Suprapubic skin (tissue), 4 donors: ENCODE data around the gene SH3TC1. TPM values are rescaled to one million over a fixed set of nuclear protein-coding genes. Genes with fewer than 3 reads are reported as not detected.

Experiments
- DNase-seq, 2 donors: peaks; one replicate each; pipeline ENCODE4 v3.0.0-alpha.2; 2019; ENCODE audit warnings: low spot score in 2 of 2
- H3K27ac ChIP-seq: fragments of 200-600 bp; sonication (generic); one replicate; pipeline ENCODE4 v1.5.1; 2019
- H3K27me3 ChIP-seq: fragments of 200-600 bp; sonication (generic); one replicate; pipeline ENCODE4 v1.5.1; 2019
- H3K36me3 ChIP-seq: fragments of 200-600 bp; sonication (generic); one replicate; pipeline ENCODE4 v1.5.1; 2019
- H3K4me1 ChIP-seq: fragments of 200-600 bp; sonication (generic); one replicate; pipeline ENCODE4 v1.5.1; 2019
- H3K4me3 ChIP-seq: fragments of 200-600 bp; sonication (generic); one replicate; pipeline ENCODE4 v1.5.1; 2019; ENCODE audit warnings: mild to moderate bottlenecking
- H3K9me3 ChIP-seq: fragments of 200-600 bp; sonication (generic); one replicate; pipeline ENCODE4 v1.5.1; 2019
- EP300 ChIP-seq: sonication (generic); formaldehyde crosslinking; IDR thresholded peaks from one replicate; pipeline ENCODE4 v1.6.1; 2017; ENCODE audit warnings: antibody characterized with exemption
- POLR2A ChIP-seq, 2 donors: fragments of 450-650 bp; IDR thresholded peaks; one replicate each; pipeline ENCODE4 v1.6.1; 2017; ENCODE audit warnings: antibody characterized with exemption in 2 of 2, mild to moderate bottlenecking in 2 of 2, moderate library complexity in 2 of 2
- POLR2AphosphoS5 ChIP-seq, 3 donors: sonication (generic); formaldehyde crosslinking; IDR thresholded peaks; one replicate each; pipeline ENCODE4 v1.6.1; 2017; ENCODE audit warnings: antibody characterized with exemption in 3 of 3
- WGBS: methylation state at CpG from one replicate; pipeline ENCODE4 v1.1.5; 2018; 5-methylcytosine and 5-hydroxymethylcytosine counted together
- total RNA-seq, 4 donors: library from RNA; depleted of rRNA; stranded (reverse); fragments of >200 nt; gene quantifications; one replicate each; pipeline ENCODE4 v1.1.0, GENCODE V29; 2016
- TF ChIP-seq, protein P1 (sequence below), 2 donors: fragments of 200-600 bp in 1 of 2; fragments of 450-650 bp in 1 of 2; sonication (generic) in 1 of 2; IDR thresholded peaks; one replicate each; pipeline ENCODE4 v1.5.1; 2016 to 2019; ENCODE audit warnings: antibody characterized with exemption in 2 of 2, mild to moderate bottlenecking in 1 of 2, moderate library complexity in 1 of 2

Gene SH3TC1
- total RNA-seq, 4 donors from 2014 or later = 6.3 to 15.1 (median 9.9) TPM

- WGBS = 57% methylated on average over 16 of the region's 26 CpGs
- Histone ChIP-seq H3K27me3 (no peaks in the 10 kb centered on the region), H3K27ac (peak overlapping the region; percentile 41), H3K4me1 (peaks cover 27% of the 10 kb centered on the region), H3K36me3 (peaks cover 5% of the 10 kb centered on the region), H3K9me3 (no peaks in the 10 kb centered on the region), H3K4me3 (no peak overlapping the region)
- TF ChIP-seq POLR2A (IDR thresholded peaks at IDR 0.05) (no peak), EP300 (no peak), POLR2AphosphoS5 (IDR thresholded peaks at IDR 0.05) (no peak)
- TF ChIP-seq, protein P1, sequence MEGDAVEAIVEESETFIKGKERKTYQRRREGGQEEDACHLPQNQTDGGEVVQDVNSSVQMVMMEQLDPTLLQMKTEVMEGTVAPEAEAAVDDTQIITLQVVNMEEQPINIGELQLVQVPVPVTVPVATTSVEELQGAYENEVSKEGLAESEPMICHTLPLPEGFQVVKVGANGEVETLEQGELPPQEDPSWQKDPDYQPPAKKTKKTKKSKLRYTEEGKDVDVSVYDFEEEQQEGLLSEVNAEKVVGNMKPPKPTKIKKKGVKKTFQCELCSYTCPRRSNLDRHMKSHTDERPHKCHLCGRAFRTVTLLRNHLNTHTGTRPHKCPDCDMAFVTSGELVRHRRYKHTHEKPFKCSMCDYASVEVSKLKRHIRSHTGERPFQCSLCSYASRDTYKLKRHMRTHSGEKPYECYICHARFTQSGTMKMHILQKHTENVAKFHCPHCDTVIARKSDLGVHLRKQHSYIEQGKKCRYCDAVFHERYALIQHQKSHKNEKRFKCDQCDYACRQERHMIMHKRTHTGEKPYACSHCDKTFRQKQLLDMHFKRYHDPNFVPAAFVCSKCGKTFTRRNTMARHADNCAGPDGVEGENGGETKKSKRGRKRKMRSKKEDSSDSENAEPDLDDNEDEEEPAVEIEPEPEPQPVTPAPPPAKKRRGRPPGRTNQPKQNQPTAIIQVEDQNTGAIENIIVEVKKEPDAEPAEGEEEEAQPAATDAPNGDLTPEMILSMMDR (IDR thresholded peaks at IDR 0.05) = no peak
- no peak for DNase-seq
Observed at GRCh38 chr4:8205749-8206611, 6.9 kb downstream of the SH3TC1 start.

- Histone ChIP-seq H3K27ac (no peak overlapping the region), H3K27me3 (no peaks in the 10 kb centered on the region), H3K9me3 (no peaks in the 10 kb centered on the region), H3K4me3 (no peak overlapping the region), H3K36me3 (peaks cover 5% of the 10 kb centered on the region), H3K4me1 (peaks cover 16% of the 10 kb centered on the region)
- TF ChIP-seq, protein P1 (IDR thresholded peaks at IDR 0.05) = no peak
- TF ChIP-seq POLR2AphosphoS5 (IDR thresholded peaks at IDR 0.05) (no peak), EP300 (no peak), POLR2A (IDR thresholded peaks at IDR 0.05) (no peak)
- DNase-seq = no peak
- 83% methylated on average over 6 of the region's 6 CpGs for WGBS
Observed at GRCh38 chr4:8207314-8207713, 8.2 kb downstream of the SH3TC1 start.

DNA sequence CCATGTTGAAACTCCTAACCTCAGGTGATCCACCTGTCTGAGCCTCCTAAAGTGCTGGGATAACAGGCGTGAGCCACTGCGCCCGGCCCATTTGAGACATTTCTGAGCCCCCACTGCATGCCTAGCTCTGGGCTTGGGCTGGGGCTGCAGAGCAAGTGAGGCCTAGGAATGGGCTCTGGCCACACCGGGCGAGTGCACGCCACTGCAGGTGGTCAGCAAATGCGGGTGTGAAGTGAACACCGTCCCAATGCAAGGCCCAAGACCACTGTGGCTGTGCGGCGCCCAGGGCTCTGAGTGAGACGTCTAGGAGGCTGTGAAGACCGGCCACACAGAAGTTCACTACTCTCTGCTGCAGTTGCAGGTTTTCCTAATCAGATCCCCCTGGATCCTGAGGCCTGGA lies 9.5 kb downstream of the SH3TC1 start:
- Histone ChIP-seq H3K4me3 (no peak overlapping the region), H3K27me3 (no peaks in the 10 kb centered on the region), H3K9me3 (no peaks in the 10 kb centered on the region), H3K27ac (no peak overlapping the region), H3K36me3 (peaks cover 5% of the 10 kb centered on the region), H3K4me1 (peaks cover 12% of the 10 kb centered on the region)
- DNase-seq = no peak
- TF ChIP-seq EP300 (no peak), POLR2AphosphoS5 (IDR thresholded peaks at IDR 0.05) (no peak), POLR2A (IDR thresholded peaks at IDR 0.05) (no peak)
- TF ChIP-seq, protein P1 (IDR thresholded peaks at IDR 0.05) = no peak
- WGBS = 94% methylated on average over 3 of the region's 12 CpGs

DNA sequence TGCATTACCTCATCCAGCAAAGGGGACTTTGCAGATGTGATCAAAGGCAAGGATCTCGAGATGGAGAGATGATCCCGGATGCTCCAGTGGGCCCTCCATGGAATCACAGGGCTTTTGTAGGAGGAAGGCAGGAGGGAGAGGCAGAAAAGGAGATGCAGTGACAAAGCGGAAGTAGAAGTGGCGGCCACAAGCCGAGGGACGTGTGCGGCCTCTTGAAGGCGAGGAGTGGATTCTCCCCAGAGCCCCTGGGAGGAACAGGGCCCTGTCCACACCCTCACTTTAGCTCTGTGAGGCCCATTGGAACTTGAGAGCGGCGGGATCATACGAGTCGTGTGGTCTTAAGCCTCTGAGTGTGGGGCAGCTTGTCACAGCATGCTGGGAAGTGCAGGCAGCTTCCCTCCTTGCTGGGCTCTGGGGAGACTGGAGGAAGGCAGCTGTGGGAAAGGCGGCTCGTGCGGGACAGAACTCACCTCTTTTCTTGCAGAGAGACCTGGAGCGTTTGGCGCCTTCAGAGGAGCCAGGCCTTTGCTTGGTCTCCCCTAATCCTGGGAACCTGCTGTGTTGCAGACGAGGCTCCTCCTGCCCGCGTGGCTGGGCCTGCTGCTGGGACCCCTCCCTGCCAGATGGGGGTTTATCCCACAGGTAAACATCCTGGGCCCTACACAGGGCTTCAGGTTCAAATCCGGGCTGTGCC lies 10.2 kb downstream of the SH3TC1 start:
- H3K4me1 ChIP-seq = peaks cover 12% of the 10 kb centered on the region
- no peaks in the 10 kb centered on the region for H3K9me3 ChIP-seq
- H3K36me3 ChIP-seq = peaks cover 10% of the 10 kb centered on the region
- H3K27me3 ChIP-seq = no peaks in the 10 kb centered on the region
- 91% methylated on average over 12 of the region's 21 CpGs for WGBS
- no peak overlapping the region for H3K4me3 ChIP-seq
- TF ChIP-seq POLR2A (IDR thresholded peaks at IDR 0.05) (no peak), POLR2AphosphoS5 (IDR thresholded peaks at IDR 0.05) (no peak), EP300 (no peak)
- TF ChIP-seq, protein P1 (IDR thresholded peaks at IDR 0.05) = no peak
- DNase-seq = no peak
- H3K27ac ChIP-seq = no peak overlapping the region

GRCh38 chr4:8210010-8210409 lies 10.9 kb downstream of the SH3TC1 start:
- H3K9me3 ChIP-seq = no peaks in the 10 kb centered on the region
- H3K4me1 ChIP-seq = peaks cover 17% of the 10 kb centered on the region
- peaks cover 12% of the 10 kb centered on the region for H3K36me3 ChIP-seq
- H3K27ac ChIP-seq = no peak overlapping the region
- no peaks in the 10 kb centered on the region for H3K27me3 ChIP-seq
- TF ChIP-seq, protein P1 (IDR thresholded peaks at IDR 0.05) = no peak
- TF ChIP-seq EP300 (no peak), POLR2A (IDR thresholded peaks at IDR 0.05) (no peak), POLR2AphosphoS5 (IDR thresholded peaks at IDR 0.05) (no peak)
- H3K4me3 ChIP-seq = no peak overlapping the region
- no peak for DNase-seq
- WGBS = 82% methylated on average over 10 of the region's 12 CpGs
